ENCODE data around the gene PIEZO1. TPM values are rescaled to one million over a fixed set of nuclear protein-coding genes. Genes with fewer than 3 reads are reported as not detected.

PIEZO1 gene
- polyA plus RNA-seq, 2 of the 4 experiments (the other 2 are of a cell fraction): 26.1 to 84.7 TPM

- Histone ChIP-seq H3K9me3 (no peaks in the 10 kb centered on the region), H3K4me2 (no peak overlapping the region), H3K4me3 (no peak overlapping the region), H3K4me1 (no peaks in the 10 kb centered on the region), H3K27ac (no peak overlapping the region)
- CTCF ChIA-PET: interaction anchor here (0.7 to 1.5 kb wide), 3 partner anchors 13 to 109 kb away, joined by 3 to 4 read pairs (median 4); no protein-coding TSS in a partner anchor
- no peak for TF ChIP-seq POLR2AphosphoS2 (conservative IDR thresholded peaks at IDR 0.05; ENCODE audit: low read length)
- no peak for TF ChIP-seq SREBF2 (IDR thresholded peaks at IDR 0.05)
- TF ChIP-seq RARB (CRISPR knock-in tag; IDR thresholded peaks at IDR 0.05): no peak
- TF ChIP-seq ATOH8 (CRISPR knock-in tag; IDR thresholded peaks at IDR 0.05; ENCODE audit: low read depth): no peak
- TF ChIP-seq NR3C1 (IDR thresholded peaks at IDR 0.05): no peak
- TF ChIP-seq RAD21 (conservative IDR thresholded peaks at IDR 0.05 in 1 of 2, IDR thresholded peaks at IDR 0.05 in 1 of 2): no peak
- no peak for TF ChIP-seq NPAS2 (CRISPR knock-in tag; IDR thresholded peaks at IDR 0.05; ENCODE audit: borderline replicate concordance)
- ATAC-seq: no peak
- no peak for DNase-seq (ENCODE audit: low read depth in 1 of 2, low spot score in 1 of 2)
- POLR2A ChIA-PET: no interaction called here
- no peak for FAIRE-seq
- 83% methylated on average over 19 of the region's 19 CpGs for WGBS (ENCODE audit: missing lambda C conversion rate)
Observed at GRCh38 chr16:88673716-88674379, 111.2 kb downstream of the PIEZO1 start.

GRCh38 chr16:88672776-88673175, 112.2 kb downstream of the PIEZO1 start:
- ChIA-PET POLR2A (no interaction called here), CTCF (interaction anchor here (0.9 to 2.4 kb wide), 10 partner anchors 9 to 143 kb away, joined by 3 to 8 read pairs (median 4); partner anchors contain the start of genes CTU2 and RNF166)
- FAIRE-seq (no peak), DNase-seq (ENCODE audit: low read depth in 1 of 2, low spot score in 1 of 2) (peak; percentile 42 to 47), ATAC-seq (peak in 1 of 2 experiments; percentile 90; a peak in 4 of 6 replicates)
- Histone ChIP-seq H3K9me3 (no peaks in the 10 kb centered on the region), H3K4me1 (no peaks in the 10 kb centered on the region), H3K4me3 (no peak overlapping the region), H3K4me2 (no peak overlapping the region), H3K27ac (no peak overlapping the region)
- 59% methylated on average over 11 of the region's 11 CpGs for WGBS (ENCODE audit: missing lambda C conversion rate)
- TF ChIP-seq RAD21 (conservative IDR thresholded peaks at IDR 0.05 in 1 of 2, IDR thresholded peaks at IDR 0.05 in 1 of 2) (peak in 1 of 2 experiments; percentile 50; a peak in 2 of 5 replicates), HMGXB4 (CRISPR knock-in tag; IDR thresholded peaks at IDR 0.05; ENCODE audit: borderline replicate concordance) (no peak), TP53 (CRISPR knock-in tag; IDR thresholded peaks at IDR 0.05) (no peak), REST (IDR thresholded peaks at IDR 0.05) (no peak), KDM1A (IDR thresholded peaks at IDR 0.05; ENCODE audit: low read depth) (no peak), PBX3 (IDR thresholded peaks at IDR 0.05) (no peak), NR3C1 (IDR thresholded peaks at IDR 0.05) (no peak), HOXA7 (CRISPR knock-in tag; IDR thresholded peaks at IDR 0.05) (no peak), ZSCAN20 (CRISPR knock-in tag; IDR thresholded peaks at IDR 0.05) (no peak), RCOR1 (IDR thresholded peaks at IDR 0.05; ENCODE audit: low read depth, low read length) (no peak), CTCF (IDR thresholded peaks at IDR 0.05) (peak; percentile 18; the same call in 1 of the 3 replicates)
